NB4 (cell line): ENCODE data around the gene STKLD1.

Experiments used
- CTCF ChIP-seq: IDR thresholded peaks from one replicate; pipeline ENCODE4 v1.5.1; 2012; ENCODE audit warnings: low read depth, low read length
- MYC ChIP-seq: IDR thresholded peaks from 2 replicates; pipeline ENCODE4 v1.6.1; 2011; ENCODE audit warnings: low read depth, low read length

DNA sequence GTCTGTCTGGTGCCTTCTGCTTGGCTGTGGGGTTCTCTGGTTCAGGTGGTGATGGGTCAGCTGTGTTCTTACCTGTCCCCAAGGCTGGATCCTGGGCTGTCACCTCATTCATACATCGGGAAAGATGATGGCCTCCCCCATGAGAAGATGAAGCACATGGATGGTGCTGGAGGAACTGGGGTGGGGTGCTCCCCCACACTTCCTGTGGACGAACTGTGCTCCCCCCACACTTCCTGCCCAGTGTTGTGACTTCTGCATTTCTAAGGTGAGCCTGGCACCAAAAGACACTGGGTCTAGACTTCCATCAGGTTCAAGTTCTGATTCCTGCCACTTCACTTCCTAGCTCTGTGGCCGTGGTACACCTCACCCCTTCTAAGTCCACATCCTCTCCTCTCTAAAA is 35.9 kb upstream of the STKLD1 start:
- TF ChIP-seq CTCF (no peak), MYC (peak; percentile 91)
